HG03097 (cell line): Measurements from ENCODE around the gene TBX2.
"Not testable (repeated sequence)": the region's sequence is repeated elsewhere in the genome, so short reads cannot be mapped to it uniquely, and the experiment has no call there.

ENCODE experiments used
- ATAC-seq: cut with Tn5 transposase; IDR thresholded peaks from one replicate; pipeline ENCODE4 v1.9.1; 2021; ENCODE audit not compliant: unreplicated experiment, low FRiP score

Gene TBX2

DNA sequence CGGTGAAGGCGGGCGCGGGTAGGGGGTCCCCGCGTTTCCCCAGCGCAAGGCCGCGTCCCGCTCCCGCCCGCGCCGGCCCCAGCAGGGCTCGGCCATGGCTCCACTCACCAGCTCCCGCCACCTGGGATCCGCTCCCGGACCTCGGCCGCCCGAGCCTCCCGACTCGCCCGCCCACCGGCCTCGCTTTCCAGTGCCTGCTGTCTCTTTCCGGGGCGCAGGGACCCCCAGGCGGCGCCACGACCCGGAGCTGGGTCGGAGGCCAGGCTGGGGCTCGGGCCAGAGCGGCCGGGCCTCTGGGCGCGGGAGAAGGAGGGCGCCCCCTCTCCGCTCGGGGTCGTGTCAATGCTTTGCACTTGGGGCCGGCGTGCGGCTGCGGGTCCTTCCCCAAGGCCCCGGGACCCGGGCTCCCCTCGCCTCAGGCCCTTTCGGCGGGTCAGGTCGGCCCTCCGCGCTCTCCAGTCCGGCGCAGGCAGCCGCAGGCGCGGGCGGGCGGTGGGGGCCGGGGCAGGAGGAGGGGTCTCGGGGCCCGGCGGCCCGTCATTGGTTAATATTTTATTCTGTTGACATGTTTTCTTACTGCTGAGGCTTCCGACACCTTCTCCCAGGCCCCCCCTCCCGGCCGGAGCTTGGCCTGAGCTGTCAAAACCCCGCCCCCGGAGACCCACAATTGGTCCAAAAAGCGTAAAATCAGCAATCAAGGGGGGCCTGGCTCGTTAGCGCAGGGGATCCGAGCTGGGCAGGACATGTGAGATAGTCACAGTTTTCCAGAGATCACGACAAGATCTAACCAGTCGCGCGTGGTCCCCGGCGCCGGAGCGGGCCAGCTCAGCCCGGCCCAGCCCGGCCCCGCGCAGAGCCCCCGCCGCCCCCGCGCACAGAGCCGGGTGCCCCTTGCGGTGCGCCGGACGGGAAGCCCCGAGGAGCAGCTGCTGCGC is at the start of gene TBX2:
Gene TBX2 (plus strand): TSS at position 713 of the 935 bp plus-strand sequence. CDS start 334 bp downstream, outside the sequence.
- no peak for ATAC-seq

DNA sequence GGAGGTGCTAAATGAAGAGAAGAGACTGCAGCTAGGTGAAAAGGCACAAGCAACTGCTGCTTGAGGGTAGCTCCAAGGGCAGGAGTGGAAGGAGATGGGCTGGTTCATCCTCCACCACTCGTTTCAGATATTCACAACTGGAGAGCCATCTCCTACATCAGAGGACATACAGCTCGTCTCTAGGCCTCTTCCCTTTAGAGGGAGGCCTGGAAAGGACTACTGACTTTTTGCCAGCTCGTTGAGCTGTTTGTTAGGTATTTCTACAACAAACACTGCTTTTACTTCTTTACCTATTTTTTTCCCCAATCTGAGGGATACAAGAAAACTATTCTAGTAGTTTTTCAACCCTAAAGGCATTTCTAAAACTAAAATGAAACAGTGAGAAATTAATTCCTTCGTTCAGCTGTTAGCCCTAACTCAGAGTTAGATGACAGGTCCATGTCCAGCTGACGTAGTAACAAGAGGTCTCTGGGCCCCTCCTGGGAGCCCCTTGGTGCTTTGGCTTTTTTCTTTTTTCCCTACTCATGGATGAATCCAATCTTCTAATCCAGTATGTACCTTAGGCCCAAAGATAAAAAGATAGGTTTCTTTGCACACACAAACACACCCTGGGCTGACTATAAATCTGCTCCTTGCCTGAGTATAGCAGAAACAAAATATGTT is 47.8 kb upstream of the TBX2 start:
- ATAC-seq: no peak

DNA sequence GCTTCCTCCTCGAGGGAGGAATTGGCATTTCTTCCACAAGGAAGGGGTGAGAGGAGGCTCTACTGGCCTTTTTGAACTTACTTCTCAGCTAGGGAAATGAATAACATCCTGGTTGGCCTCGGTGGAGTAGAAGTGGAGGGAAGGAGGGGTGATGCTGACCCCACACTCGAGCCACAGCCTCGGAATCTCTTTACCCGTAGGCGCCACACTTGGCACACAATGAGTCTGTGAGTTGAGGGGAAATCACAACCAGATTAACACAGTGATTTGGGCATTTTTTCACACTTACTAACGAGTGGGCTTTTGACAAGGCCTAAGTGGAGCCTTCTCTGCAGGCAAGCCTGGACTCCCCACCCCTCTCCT is 47.3 kb upstream of the TBX2 start:
- no peak for ATAC-seq

DNA sequence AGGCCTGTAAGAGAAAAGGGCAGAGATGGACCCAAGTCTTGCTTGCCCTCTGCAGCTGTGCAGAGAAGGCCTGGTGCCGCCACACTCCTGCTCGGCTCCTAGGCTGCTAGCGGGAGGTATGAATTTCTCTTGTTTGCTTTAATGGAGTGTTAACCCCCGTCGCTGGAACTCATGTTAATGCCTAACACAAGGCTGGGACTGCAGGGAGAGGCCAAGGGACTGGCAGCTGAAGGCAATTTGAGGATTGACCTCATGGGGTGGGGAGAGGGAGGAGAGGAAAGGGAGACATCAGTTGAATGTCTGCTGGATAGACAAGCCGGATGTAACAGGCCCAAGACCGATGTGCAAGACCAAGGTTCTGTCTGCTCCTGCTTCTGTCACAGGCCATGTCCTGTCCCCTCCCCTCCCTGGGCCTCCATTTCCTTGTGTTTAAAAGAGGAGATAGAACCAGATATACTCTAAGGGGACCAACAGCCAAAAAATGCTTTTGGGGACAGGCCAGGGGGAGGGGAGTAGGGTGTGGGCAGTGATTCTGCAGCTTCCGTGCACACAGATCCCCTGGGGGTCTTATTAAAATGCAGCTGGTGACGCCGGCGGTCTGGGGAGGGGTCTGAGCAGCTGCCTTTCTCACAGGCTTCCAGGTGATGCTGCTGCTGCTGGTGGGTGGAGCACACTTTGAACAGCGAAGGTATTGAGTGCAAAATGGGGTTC is 46.7 kb upstream of the TBX2 start:
- ATAC-seq: no peak

DNA sequence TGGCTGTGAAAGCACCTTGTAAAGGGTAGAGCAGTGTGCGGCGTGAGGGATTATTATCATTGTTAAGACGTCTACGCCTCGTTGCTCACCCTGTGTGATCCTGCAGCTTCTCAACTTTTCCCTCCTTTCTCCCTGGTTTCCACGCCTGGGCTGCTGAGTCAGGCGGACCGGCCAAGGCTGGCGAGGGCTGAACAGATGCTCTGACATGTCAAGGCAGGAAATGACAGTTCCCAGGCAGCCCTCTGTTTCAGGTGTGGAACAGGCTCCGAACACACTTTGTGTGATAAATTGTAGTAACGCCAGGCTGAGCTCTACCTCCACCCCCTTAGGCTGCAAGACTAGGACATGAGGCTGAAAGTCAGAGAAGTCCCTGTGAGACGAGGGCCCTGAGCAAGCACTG is 46.0 kb upstream of the TBX2 start:
- no peak for ATAC-seq

DNA sequence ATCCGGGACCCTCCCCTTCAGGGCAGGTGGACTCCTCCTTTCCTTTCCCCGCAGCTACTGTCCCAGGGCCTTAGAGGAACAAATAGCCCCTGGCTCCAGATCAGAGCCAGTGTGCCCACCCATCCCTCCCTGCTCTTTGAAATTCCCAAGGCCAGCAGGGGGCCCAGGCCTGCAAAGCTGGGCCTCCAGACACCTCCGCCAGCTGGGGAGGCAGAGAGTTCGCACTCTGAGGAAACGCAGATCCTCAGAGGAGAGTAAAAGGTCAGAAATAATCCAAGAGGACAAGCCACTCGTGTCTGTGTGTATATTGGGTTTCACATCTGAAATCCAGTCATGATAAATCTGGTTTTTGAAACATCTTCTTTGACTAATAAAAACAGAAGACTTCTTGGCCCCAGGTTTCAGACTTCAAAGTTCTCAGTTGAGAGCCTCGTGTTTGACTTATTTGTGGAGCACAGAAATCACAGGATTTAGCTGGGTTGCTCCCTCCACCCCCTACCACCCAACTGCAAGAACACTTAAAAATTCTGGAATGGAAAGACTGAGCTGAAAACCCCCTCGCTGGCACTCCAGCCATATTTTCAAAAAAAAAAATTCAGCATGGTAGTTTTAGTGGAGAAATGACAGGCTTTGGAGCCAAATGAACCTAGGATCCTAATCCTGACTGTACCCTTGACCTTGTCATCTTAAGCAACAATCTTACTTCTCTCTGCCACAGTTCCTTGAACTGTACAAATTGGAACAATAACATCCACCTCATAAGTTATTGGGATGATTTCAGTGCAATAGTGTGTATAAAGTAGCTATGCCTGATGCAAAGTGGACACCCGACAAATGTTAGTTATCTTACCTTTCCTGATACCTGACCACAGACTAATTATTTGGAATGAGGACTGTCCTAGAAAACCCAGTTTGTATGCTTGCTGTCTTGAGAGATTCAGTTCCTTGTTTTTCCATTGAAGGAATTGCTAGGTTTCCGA is 44.5 kb upstream of the TBX2 start:
- no peak for ATAC-seq

DNA sequence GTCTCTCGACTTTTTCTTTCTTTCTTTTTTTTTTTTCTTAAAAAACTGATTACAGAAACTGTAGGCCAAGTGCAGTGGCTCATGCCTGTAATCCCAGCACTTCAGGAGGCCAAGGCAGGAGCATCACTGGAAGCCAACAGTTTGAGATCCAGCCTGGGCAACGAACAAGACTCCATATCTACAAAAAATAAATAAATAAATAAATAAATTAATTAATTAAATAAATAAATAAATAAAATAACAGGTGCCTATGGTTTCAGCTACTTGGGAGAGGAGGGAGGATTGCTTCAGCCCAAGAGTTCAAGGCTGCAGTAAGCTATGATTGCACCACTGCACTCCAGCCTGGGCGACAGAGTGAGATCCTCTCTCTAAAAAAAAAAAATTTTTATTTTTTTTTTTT is 42.6 kb upstream of the TBX2 start:
- not testable (repeated sequence) for ATAC-seq

DNA sequence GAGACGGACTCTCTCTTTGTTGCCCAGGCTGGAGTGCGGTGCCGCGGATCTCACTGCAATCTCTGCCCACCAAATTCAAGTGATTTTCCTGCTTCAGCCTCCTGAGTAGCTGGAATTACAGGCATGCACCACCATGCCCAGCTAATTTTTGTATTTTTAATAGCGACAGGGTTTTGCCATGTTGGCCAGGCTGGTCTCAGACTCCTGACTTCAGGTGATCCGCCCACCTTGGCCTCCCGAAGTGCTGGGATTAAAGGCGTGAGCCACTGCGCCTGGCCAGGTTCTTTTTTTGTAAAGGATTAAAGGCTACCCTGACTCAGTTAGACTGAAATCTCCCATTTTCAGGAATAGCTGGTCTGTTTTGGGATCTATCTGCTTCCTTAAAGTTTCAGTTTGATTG is 40.1 kb upstream of the TBX2 start:
- not testable (repeated sequence) for ATAC-seq

DNA sequence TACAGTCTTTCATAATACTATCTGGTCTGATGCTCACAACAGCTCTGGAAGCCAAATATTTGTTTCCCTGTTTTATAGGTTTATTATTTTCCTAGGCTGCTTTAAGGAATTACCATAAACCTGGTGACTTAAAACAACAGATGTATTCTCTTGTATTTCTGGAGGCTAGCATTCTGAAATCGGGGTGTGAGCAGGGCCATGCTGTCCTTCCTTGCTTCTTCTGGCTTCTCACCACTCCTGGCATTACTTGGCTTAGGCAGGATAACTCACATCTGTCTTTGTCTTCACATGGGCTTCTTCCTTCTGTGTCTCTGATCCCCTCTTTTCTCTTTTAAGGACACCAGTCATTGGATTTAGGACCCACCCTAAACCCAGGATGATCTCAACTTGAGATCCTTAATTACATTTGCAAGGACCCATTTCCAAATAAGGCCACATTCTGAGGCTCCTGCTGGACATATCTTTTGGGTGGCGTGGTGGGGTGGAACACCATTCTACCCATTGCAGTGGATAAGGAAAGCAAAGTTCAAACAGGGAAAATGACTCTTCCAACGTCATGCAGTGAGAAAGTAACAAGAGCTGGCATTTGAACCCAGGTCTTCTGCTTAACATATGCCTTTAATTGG is 39.2 kb upstream of the TBX2 start:
- no peak for ATAC-seq

DNA sequence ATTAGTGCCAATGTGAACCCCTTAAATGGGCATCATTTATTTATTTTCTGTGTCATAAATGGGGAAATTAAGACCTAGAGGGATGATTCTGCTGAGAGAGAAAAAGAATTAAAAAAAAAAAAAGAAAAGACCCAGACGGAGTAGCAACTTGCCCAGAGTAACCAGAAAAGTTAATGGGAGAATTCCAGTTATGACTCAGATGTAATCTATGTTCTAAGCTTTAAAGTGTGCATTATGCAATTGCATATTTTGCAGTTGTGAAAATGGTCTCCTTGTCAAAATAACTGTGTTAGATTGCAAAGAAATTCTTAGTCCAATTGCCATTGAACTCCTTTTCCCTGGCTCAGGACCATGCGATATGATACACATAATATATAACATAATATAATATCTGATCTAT is 38.6 kb upstream of the TBX2 start:
- no peak for ATAC-seq

DNA sequence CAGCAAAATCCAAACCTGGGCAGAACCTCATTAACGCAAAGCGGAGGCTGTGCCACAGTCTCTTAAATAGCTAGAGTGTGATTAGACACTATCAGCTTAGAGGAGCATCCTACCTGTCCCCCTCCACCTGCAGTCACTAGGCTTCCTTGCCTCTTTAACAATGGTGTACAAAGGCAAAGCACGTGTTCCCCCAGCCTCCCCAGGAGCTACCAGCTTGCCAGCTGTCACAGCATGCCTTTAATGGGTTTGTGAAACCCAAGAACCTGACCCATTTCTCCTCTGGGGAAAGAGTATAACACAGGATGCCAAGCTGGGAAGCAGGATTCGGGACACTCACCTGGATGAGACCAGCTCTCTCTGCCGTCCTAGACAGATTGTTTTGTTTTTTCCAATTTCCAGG is 37.2 kb upstream of the TBX2 start:
- no peak for ATAC-seq

DNA sequence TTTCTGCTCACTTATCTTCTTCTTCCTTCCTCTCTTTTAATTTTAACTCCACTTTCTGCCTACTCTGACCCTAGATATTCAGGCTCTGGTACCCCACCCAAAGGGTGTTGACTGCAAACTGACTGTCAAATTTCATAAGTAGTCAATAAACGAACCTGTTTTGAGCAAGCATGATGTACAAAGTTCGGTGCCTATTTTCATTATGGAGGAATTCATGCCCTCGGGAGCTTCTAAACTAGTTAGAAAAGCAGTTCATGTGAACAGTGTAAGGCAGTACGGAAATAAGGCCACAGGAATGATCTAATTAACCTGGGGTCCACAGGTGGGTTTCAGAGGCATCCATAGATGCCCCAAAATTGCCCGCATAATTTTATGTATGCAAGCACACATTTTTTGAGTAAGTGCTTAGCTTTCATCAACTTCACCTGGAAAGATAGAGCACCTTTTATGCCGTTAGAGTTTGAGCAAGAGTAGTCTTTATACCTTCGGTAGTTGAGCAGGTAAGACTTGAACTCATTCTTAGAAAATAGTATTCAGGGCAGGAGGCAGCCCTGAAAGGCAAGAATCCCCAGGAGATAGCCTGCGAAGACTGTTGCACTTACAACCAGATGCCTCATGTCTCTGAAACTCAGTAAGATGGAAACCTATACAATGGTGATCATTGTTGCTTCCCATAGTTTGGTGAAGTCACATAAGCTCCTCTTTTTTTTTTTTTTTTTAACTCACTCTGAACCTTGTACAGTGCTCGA is 36.6 kb upstream of the TBX2 start:
- ATAC-seq: no peak

DNA sequence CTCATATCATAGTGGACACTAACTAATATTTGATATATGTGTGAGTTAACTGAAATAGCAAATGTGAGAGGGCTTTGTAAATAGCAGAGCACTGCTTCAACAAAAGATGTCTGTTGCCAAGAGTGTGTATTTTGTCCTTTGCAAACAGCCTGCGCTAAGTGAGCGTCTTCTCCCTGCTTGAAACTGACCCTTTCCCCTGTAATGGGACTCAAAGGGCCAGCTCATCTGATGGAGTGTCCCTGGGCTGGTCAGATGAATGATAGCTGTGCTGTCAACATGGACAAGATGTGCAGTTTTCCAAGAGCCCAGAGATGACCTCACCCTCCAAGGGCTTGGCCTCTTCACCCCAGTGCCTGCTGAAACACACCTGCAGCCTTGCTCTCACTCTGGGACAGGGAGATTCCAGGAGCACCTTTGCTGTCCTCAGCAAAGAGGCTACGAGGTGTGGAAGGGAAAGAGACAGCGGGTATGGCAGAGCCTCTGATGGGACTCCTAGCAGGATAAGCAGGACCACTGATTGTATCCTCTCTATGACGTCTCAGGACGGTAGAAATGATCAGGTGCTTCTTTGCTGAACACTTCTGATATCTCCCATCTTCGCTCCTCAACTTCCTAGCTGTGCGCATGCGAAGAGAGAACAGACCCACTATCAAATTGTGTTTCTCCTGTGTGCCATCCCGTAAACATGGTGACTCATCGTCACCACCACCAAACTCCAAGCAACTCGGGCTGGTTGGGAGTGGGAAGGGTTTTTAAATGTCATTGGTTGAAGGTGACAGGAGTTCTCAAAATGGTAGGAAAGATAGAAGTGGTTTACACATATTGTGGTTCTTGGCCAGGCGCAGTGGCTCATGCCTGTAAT is 35.8 kb upstream of the TBX2 start:
- ATAC-seq: no peak

DNA sequence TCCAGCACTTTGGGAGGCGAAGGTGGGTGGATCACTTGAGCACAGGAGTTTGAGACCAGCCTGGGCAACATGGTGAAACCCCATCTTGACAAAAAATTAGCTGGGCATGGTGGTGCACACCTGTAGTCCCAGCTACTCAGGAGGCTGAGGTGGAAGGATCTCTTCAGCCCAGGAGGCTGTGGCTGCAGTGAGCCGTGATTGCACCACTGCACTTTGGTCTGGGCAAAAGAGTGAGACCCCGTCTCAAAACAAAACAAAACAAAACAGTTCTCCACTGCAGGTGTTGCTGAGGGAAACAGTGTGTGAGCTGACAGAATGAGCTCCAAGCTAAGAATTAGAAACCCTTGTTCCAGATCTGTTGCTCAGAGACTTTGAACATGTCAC is 35.2 kb upstream of the TBX2 start:
- no peak for ATAC-seq

DNA sequence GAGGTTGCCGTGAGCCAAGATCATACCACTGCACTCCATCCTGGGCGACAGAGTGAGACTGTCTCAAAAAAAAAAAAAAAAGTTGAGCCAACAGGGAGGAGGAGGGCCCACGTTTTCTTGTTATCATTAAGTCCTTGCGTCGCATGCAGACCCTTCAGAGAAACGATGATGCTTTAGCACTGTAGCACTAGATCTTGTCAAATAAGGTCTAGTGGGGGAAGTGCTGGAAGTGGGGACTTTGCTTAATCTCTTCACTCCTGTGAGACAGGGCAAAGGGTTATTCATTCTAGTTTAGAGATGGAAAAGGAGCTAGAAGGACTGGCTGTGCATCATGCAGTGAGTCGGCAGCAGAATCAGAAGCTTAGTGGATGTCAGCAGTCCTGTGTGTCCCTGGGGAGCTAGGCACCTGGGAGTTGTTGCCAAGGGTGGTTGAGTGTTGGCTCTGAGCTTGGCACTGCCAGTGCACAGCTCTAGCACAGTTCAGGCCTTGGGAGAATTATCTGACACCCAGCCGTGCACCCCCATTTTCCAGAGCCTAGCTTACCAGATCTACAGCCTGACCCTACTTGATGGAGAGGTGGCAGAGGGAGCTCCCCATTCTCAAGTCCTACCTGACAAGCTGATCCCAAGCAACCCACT is 33.4 kb upstream of the TBX2 start:
- ATAC-seq: no peak

DNA sequence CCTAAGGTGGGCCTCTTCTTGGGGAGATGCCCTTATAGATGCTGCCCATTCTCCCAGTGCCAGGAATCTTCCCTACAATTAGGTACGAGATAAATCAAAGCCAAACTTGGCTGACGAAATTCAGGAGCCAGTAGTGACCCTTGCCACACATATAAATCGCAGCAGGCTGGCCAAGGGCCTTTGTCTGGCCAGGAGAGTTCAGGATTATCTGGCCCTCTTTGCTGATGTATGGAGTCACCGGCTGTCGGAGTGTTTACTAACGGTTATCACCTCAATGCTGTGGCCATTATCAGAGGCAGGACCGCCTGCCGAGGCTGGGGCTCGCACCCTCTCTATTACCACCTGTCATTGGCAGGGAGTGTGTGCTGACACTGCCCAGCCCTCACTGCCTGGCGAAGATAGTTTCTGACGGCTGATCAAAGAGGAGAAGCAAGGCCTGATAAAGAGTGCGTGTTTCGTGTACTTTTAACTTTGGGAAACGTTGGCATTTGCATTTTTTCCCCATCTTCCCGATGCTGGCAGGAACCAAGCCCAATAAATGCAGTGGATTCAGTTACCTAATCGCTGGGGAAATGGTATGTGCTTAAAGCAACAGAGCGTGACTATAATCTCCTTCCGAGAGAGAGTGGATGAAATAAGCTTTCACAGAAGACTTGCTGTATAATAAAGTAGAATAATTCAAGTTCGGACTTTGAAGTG is 32.8 kb upstream of the TBX2 start:
- ATAC-seq: no peak
